Measurements from ENCODE around the gene ITIH5. TPM values are rescaled to one million over a fixed set of nuclear protein-coding genes. Genes with fewer than 3 reads are reported as not detected.

The ITIH5 gene
- total and polyA plus RNA-seq, 2 donors from 2014 or later = 13.1 to 23.3 TPM

GRCh38 chr10:7593063-7593462 is 73.7 kb downstream of the ITIH5 start:
- Histone ChIP-seq H3K27ac (ENCODE audit: low read depth in 2 of 2, low read length in 2 of 2) (no peak overlapping the region), H3K9me3 (ENCODE audit: control insufficient read depth in 2 of 3, insufficient read depth in 1 of 3, low read length in 3 of 3) (no peaks in the 10 kb centered on the region), H3K4me1 (ENCODE audit: control insufficient read depth in 2 of 3, insufficient read depth in 2 of 3, low read depth in 1 of 3, low read length in 3 of 3) (peaks cover 0 to 3% (median 0%) of the 10 kb centered on the region in 3 donors), H3K4me3 (ENCODE audit: low read length in 3 of 3) (no peak overlapping the region), H3K27me3 (ENCODE audit: control insufficient read depth, insufficient read depth, low read length) (no peaks in the 10 kb centered on the region), H3K9ac (ENCODE audit: low read length in 3 of 3) (no peak overlapping the region), H3K36me3 (ENCODE audit: control insufficient read depth in 2 of 3, insufficient read depth in 3 of 3, low read length in 3 of 3) (no peaks in the 10 kb centered on the region)
- FAIRE-seq (no peak), DNase-seq (peak in 1 of 5 donors; percentile 15)
- TF ChIP-seq CTCF (IDR thresholded peaks at IDR 0.05; ENCODE audit: borderline replicate concordance, extremely low read depth, insufficient read depth) = no peak
- intact Hi-C loops (cut with DNase I) = no loop called here

GRCh38 chr10:7592627-7593026 is 74.1 kb downstream of the ITIH5 start:
- intact Hi-C loops (cut with DNase I) = no loop called here
- no peak for DNase-seq
- Histone ChIP-seq H3K9me3 (ENCODE audit: control insufficient read depth in 2 of 3, insufficient read depth in 1 of 3, low read length in 3 of 3) (no peaks in the 10 kb centered on the region), H3K4me3 (ENCODE audit: low read length in 3 of 3) (no peak overlapping the region), H3K27ac (ENCODE audit: low read depth in 2 of 2, low read length in 2 of 2) (no peak overlapping the region), H3K36me3 (ENCODE audit: control insufficient read depth in 2 of 3, insufficient read depth in 3 of 3, low read length in 3 of 3) (no peaks in the 10 kb centered on the region), H3K4me1 (ENCODE audit: control insufficient read depth in 2 of 3, insufficient read depth in 2 of 3, low read depth in 1 of 3, low read length in 3 of 3) (peaks cover 0 to 3% (median 0%) of the 10 kb centered on the region in 3 donors), H3K9ac (ENCODE audit: low read length in 3 of 3) (no peak overlapping the region), H3K27me3 (ENCODE audit: control insufficient read depth, insufficient read depth, low read length) (no peaks in the 10 kb centered on the region)
- no peak for TF ChIP-seq CTCF (IDR thresholded peaks at IDR 0.05; ENCODE audit: borderline replicate concordance, extremely low read depth, insufficient read depth)
- FAIRE-seq = no peak

- H3K36me3 ChIP-seq (ENCODE audit: control insufficient read depth in 2 of 3, insufficient read depth in 3 of 3, low read length in 3 of 3) = no peaks in the 10 kb centered on the region
- no peak overlapping the region for H3K27ac ChIP-seq (ENCODE audit: low read depth in 2 of 2, low read length in 2 of 2)
- no peaks in the 10 kb centered on the region for H3K9me3 ChIP-seq (ENCODE audit: control insufficient read depth in 2 of 3, insufficient read depth in 1 of 3, low read length in 3 of 3)
- DNase-seq (no peak), FAIRE-seq (no peak)
- no peak overlapping the region for H3K4me3 ChIP-seq (ENCODE audit: low read length in 3 of 3)
- no peaks in the 10 kb centered on the region for H3K27me3 ChIP-seq (ENCODE audit: control insufficient read depth, insufficient read depth, low read length)
- peaks cover 0 to 3% (median 0%) of the 10 kb centered on the region in 3 donors for H3K4me1 ChIP-seq (ENCODE audit: control insufficient read depth in 2 of 3, insufficient read depth in 2 of 3, low read depth in 1 of 3, low read length in 3 of 3)
- H3K9ac ChIP-seq (ENCODE audit: low read length in 3 of 3) = no peak overlapping the region
- intact Hi-C loops (cut with DNase I) = no loop called here
- no peak for TF ChIP-seq CTCF (IDR thresholded peaks at IDR 0.05; ENCODE audit: borderline replicate concordance, extremely low read depth, insufficient read depth)
Measured at GRCh38 chr10:7590271-7590670, 76.5 kb downstream of the ITIH5 start.

- intact Hi-C loops (cut with DNase I) = no loop called here
- TF ChIP-seq CTCF (IDR thresholded peaks at IDR 0.05; ENCODE audit: borderline replicate concordance, extremely low read depth, insufficient read depth) = no peak
- FAIRE-seq = no peak
- H3K4me1 ChIP-seq (ENCODE audit: control insufficient read depth in 2 of 3, insufficient read depth in 2 of 3, low read depth in 1 of 3, low read length in 3 of 3) = peaks cover 0 to 3% (median 0%) of the 10 kb centered on the region in 3 donors
- no peaks in the 10 kb centered on the region for H3K36me3 ChIP-seq (ENCODE audit: control insufficient read depth in 2 of 3, insufficient read depth in 3 of 3, low read length in 3 of 3)
- H3K27ac ChIP-seq (ENCODE audit: low read depth in 2 of 2, low read length in 2 of 2) = no peak overlapping the region
- H3K9me3 ChIP-seq (ENCODE audit: control insufficient read depth in 2 of 3, insufficient read depth in 1 of 3, low read length in 3 of 3) = no peaks in the 10 kb centered on the region
- no peak overlapping the region for H3K4me3 ChIP-seq (ENCODE audit: low read length in 3 of 3)
- DNase-seq = no peak
- no peak overlapping the region for H3K9ac ChIP-seq (ENCODE audit: low read length in 3 of 3)
- H3K27me3 ChIP-seq (ENCODE audit: control insufficient read depth, insufficient read depth, low read length) = no peaks in the 10 kb centered on the region
Measured at GRCh38 chr10:7589748-7590147, 77.0 kb downstream of the ITIH5 start.
